Stimulated activated naive CD8-positive, alpha-beta T cell treated with anti-CD3 and anti-CD28 coated beads, Interleukin-15, amount 100 ng/mL, for 72 hours (primary cell): ENCODE measurements around the gene UBIAD1.
A peak's percentile ranks its signal among the peaks of the same experiment; 100 is the strongest.

Source experiments
- ATAC-seq: fragments of 150-1000 bp; cut with Tn5 transposase; 2 replicates; pipeline ENCODE4 v1.10.0; 2021; ENCODE audit warnings: mild to moderate bottlenecking, moderate library complexity
- DNase-seq, 2 donors: peaks; one replicate each; pipeline ENCODE4 v3.0.0; 2021 to 2022
- H3K27ac Mint-ChIP-seq, 2 donors: one replicate each; pipeline ENCODE4 v1.8.0; 2022; ENCODE audit warnings: mild to moderate bottlenecking in 2 of 2, mixed read lengths in 2 of 2, moderate library complexity in 2 of 2
- H3K27me3 Mint-ChIP-seq: one replicate; pipeline ENCODE4 v1.8.0; 2022; ENCODE audit warnings: mixed read lengths
- H3K4me1 Mint-ChIP-seq: one replicate; pipeline ENCODE4 v1.8.0; 2022; ENCODE audit warnings: mild to moderate bottlenecking, mixed read lengths
- H3K4me3 Mint-ChIP-seq, 2 donors: one replicate each; pipeline ENCODE4 v1.8.0; 2022; ENCODE audit warnings: mild to moderate bottlenecking in 2 of 2, mixed read lengths in 2 of 2, moderate library complexity in 1 of 2
- H3K9me3 Mint-ChIP-seq, 2 donors: one replicate each; pipeline ENCODE4 v1.8.0; 2022; ENCODE audit warnings: mixed read lengths in 2 of 2

Gene UBIAD1

GRCh38 chr1:11320153-11320936 is 47.3 kb downstream of the UBIAD1 start:
- ATAC-seq: peak; percentile 55
- H3K4me1 Mint-ChIP-seq: peaks cover 10% of the 10 kb centered on the region
- H3K27me3 Mint-ChIP-seq: no peaks in the 10 kb centered on the region
- no peaks in the 10 kb centered on the region for H3K9me3 Mint-ChIP-seq
- peak; percentile 41 to 56 for DNase-seq
- H3K27ac Mint-ChIP-seq: no peak overlapping the region
- no peak overlapping the region for H3K4me3 Mint-ChIP-seq

DNA sequence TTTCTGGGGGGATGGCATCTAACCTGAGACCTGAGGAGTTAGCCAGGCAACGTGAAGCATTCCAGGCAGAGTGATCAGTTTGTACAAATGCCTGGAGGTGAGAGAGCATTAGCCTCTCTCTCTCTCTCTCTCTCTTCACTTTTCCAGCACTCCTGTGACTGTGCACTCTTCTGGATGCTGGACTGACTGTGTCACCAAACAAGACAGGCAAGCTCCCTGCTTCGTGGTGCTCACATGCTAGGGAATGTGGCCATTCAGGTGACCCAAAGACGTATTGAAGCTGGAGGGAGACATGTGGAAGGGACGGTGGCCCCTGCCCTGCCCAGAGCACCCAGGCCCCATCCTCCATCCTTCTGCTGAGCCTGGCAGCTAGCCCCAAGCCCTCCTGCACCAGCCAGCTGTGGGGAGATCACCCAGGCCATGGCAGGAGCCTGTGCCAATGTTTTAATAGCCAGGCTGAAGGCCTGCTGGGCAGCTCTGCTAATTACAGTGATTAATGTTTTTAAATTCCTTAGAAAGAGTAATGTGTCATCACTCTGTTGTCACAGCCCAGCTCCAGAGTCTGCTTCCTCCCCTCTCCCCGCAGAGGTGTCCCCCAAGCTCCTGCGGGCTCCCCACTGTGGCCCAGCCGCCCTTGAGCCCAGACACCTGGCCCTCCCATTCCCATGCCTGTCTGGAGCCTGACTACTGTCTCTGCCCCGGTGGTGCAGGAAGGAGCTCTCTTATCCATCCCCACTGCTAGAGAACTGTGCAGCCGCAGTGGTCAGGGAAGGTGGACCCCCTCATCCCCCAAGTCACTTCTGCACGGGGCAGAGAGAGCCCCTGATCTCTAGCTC is 48.9 kb downstream of the UBIAD1 start:
- Mint-ChIP-seq H3K4me1 (peaks cover 10% of the 10 kb centered on the region), H3K4me3 (no peak overlapping the region), H3K9me3 (no peaks in the 10 kb centered on the region), H3K27me3 (no peaks in the 10 kb centered on the region), H3K27ac (peak overlapping the region in 1 of 2 donors; percentile 79)
- no peak for DNase-seq
- no peak for ATAC-seq

DNA sequence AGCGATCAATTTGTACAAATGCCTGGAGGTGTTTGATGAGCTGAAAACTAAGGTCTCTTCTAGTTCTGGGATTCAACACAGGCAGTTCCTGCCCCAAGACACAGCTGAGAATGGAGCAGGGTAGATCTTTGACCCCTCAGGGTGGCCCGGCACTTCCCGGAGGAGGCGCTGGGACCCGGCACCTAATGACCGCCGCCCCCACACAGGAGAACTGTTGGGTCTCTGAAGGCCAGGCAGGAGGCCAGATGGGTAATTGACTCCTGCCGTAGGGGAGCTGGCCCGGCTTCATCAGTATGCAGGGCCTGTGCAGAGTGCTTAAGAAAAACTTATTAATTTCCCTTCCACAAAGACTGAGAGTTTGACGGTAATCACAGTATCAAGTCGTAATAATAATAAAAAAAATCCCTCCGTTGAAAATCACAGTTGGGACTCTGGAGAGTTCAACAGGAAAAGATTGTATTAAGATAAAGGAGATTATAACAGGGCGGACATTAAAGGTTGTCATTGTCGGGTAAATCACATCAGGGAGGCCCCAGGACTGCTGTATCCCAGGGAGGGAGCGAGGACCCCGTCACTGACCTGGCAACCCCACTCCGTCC is 51.7 kb downstream of the UBIAD1 start:
- ATAC-seq: no peak
- Mint-ChIP-seq H3K27ac (no peak overlapping the region), H3K27me3 (no peaks in the 10 kb centered on the region), H3K9me3 (no peaks in the 10 kb centered on the region), H3K4me1 (peaks cover 9% of the 10 kb centered on the region), H3K4me3 (no peak overlapping the region)
- DNase-seq: no peak

- H3K9me3 Mint-ChIP-seq: no peaks in the 10 kb centered on the region
- no peak overlapping the region for H3K4me3 Mint-ChIP-seq
- no peaks in the 10 kb centered on the region for H3K4me1 Mint-ChIP-seq
- ATAC-seq (no peak), DNase-seq (no peak)
- no peaks in the 10 kb centered on the region for H3K27me3 Mint-ChIP-seq
- no peak overlapping the region for H3K27ac Mint-ChIP-seq
Measured at GRCh38 chr1:11326070-11326469, 53.1 kb downstream of the UBIAD1 start.

DNA sequence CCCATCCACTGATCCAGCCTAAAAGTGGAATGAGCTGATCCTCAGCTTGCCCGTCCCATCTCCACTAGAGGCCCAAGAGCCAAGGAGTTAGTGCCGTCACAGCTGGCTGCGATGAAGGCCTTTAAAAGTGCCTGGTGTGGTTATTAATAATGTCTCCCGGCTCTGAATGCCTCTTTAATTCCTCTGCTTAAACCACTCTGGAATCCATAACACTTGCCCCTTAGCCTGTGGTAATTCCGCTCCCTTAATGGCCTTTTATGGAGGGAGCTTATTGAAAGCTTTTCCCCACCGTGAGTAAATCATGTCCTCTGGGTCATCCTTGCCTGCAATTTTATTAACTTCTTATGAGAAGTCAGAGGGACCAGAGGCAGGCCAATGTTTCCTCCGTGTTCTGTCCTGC is 55.4 kb downstream of the UBIAD1 start:
- ATAC-seq (no peak), DNase-seq (no peak)
- H3K4me1 Mint-ChIP-seq: no peaks in the 10 kb centered on the region
- H3K27ac Mint-ChIP-seq: peak overlapping the region in 1 of 2 donors; percentile 31
- no peaks in the 10 kb centered on the region for H3K27me3 Mint-ChIP-seq
- H3K9me3 Mint-ChIP-seq: no peaks in the 10 kb centered on the region
- H3K4me3 Mint-ChIP-seq: no peak overlapping the region

GRCh38 chr1:11330411-11330810 is 57.4 kb downstream of the UBIAD1 start:
- no peak overlapping the region for H3K4me3 Mint-ChIP-seq
- DNase-seq: no peak
- H3K9me3 Mint-ChIP-seq: no peaks in the 10 kb centered on the region
- no peaks in the 10 kb centered on the region for H3K27me3 Mint-ChIP-seq
- no peak for ATAC-seq
- no peaks in the 10 kb centered on the region for H3K4me1 Mint-ChIP-seq
- no peak overlapping the region for H3K27ac Mint-ChIP-seq

DNA sequence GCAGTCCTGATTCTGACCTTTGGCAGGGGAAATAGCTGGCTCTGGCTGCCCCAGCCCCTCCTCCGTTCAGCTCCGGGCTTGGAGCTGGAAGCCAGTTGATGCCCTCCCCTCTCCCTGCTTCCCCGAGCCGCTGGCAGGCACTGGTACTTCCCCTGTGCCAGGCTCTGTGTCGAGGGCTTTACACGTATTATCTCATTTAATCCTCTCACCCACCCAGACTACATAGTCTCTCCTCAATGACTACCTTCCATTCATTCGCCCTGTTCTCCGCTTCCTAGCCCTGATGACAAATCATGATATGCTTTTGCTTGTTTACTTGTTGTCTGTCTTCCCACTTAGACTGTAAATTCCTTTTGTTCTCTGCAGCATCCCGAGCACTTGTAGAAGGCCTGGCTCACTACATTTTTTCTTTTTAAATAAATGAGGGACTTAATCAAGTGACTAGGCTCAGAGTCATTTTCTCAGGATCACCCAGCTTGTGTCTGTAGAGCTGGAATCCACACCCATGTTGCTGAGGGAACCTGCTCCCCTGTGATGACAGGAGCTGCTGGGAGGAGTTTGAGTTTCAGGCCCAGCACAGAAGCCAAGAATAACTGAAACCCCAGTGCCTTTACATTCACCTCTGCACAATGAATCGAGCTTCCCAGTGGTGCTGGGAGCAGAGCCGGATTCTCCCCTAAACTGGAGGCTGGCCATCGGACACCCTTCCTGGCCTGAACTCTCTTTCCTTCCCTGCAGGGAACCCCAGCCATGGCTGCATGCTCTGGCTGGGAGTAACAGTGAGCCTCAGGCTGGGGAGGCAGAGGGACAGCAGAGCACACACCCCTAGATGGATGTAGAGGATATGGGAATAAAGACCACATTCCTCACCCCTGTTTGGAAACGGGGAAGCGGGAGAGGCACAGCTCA is 58.3 kb downstream of the UBIAD1 start:
- ATAC-seq (no peak), DNase-seq (no peak)
- Mint-ChIP-seq H3K4me3 (no peak overlapping the region), H3K27me3 (no peaks in the 10 kb centered on the region), H3K27ac (no peak overlapping the region), H3K9me3 (no peaks in the 10 kb centered on the region), H3K4me1 (no peaks in the 10 kb centered on the region)

GRCh38 chr1:11331945-11332546 is 59.0 kb downstream of the UBIAD1 start:
- Mint-ChIP-seq H3K27me3 (no peaks in the 10 kb centered on the region), H3K27ac (no peak overlapping the region), H3K4me3 (no peak overlapping the region), H3K9me3 (no peaks in the 10 kb centered on the region), H3K4me1 (no peaks in the 10 kb centered on the region)
- ATAC-seq: no peak
- no peak for DNase-seq

DNA sequence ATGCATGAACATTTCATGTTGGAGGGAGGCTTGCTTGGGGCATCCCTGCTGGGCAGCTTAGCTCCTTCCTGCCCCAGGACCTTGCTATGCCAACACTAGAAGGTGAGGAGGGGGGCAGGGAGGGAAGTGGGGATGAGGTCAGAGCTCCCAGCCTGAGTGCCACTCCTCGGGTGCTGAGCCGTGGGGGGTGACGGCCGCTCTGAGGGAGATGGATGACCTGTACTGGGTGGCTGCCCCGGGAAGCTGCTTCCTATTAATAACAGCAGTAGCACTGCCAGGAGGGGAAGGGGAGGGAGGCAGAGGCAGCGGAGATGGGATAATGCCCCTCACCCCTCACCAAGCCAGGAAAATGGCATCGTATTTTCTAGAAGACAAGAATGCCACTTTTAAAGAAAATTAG is 60.6 kb downstream of the UBIAD1 start:
- DNase-seq (no peak), ATAC-seq (no peak)
- Mint-ChIP-seq H3K4me1 (peaks cover 5% of the 10 kb centered on the region), H3K4me3 (no peak overlapping the region), H3K27ac (no peak overlapping the region), H3K27me3 (peaks cover 8% of the 10 kb centered on the region), H3K9me3 (no peaks in the 10 kb centered on the region)

DNA sequence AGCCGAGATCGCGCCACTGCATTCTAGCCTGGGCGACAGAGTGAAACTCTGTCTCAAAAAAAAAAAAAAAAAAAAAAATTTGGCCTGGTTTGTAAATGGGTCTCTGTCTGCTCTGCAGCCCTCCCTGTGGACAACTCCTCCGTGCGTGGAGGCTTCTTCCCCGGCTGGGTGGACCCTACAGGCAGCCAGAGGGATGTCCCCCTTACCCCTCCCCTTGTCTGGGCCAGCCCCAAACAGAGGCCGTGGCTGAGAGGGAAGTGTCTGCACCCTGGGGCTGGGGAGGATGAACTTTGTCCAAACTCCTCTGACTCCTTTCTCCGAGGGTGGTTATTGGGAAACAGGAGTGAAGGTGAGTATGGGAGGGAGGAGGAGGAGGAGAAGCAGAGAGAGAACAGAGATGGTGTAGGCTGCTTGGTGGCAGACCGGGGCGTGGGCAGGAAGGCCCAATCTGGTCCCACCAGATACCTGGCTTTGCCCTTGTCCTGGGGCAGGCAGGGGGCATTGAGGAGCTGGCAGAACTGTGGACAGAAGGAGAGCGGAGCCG is 61.3 kb downstream of the UBIAD1 start:
- peaks cover 15% of the 10 kb centered on the region for H3K27me3 Mint-ChIP-seq
- H3K9me3 Mint-ChIP-seq: no peaks in the 10 kb centered on the region
- H3K4me3 Mint-ChIP-seq: no peak overlapping the region
- H3K4me1 Mint-ChIP-seq: peaks cover 9% of the 10 kb centered on the region
- DNase-seq (no peak), ATAC-seq (no peak)
- H3K27ac Mint-ChIP-seq: no peak overlapping the region

DNA sequence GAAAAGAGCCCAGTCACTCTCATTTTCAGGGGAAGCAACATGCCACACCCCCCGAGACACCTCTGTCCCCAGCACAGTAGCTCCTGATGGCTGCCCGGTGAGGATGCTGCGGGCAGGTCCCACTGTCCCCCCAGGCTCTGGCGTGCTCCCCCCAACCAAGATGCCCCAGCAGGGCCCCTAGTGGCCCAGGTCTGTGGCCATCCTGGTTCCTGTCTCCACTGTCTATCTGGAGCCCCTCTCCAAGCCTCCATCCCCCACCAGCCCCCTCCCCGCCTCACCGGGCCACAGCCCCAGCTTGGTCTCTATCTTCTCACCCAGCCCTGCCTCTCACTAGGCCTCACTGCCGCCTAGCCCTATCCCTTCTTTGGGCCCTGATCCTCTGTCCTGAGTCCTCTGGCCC is 61.8 kb downstream of the UBIAD1 start:
- Mint-ChIP-seq H3K4me1 (peaks cover 10% of the 10 kb centered on the region), H3K27me3 (peaks cover 20% of the 10 kb centered on the region), H3K9me3 (no peaks in the 10 kb centered on the region), H3K4me3 (no peak overlapping the region), H3K27ac (no peak overlapping the region)
- ATAC-seq (no peak), DNase-seq (no peak)

GRCh38 chr1:11335417-11336056 is 62.5 kb downstream of the UBIAD1 start:
- H3K27ac Mint-ChIP-seq: no peak overlapping the region
- H3K27me3 Mint-ChIP-seq: peaks cover 27% of the 10 kb centered on the region
- H3K4me3 Mint-ChIP-seq: no peak overlapping the region
- no peak for ATAC-seq
- DNase-seq: no peak
- peaks cover 16% of the 10 kb centered on the region for H3K4me1 Mint-ChIP-seq
- no peaks in the 10 kb centered on the region for H3K9me3 Mint-ChIP-seq

- Mint-ChIP-seq H3K27me3 (peaks cover 31% of the 10 kb centered on the region), H3K4me1 (peaks cover 16% of the 10 kb centered on the region), H3K9me3 (no peaks in the 10 kb centered on the region), H3K4me3 (no peak overlapping the region), H3K27ac (no peak overlapping the region)
- ATAC-seq: peak; percentile 89
- DNase-seq: peak; percentile 73 to 74
Measured at GRCh38 chr1:11337580-11338073, 64.6 kb downstream of the UBIAD1 start.
